Muscle layer of colon (tissue), 2 donors: ENCODE results near the gene NTRK1.

Experiments
- H3K27ac ChIP-seq: one replicate; pipeline ENCODE4 v1.7.0; 2013; ENCODE audit warnings: low read depth, mild to moderate bottlenecking, low read length, moderate library complexity
- H3K27me3 ChIP-seq, 2 donors: one replicate each; pipeline ENCODE4 v1.7.0; 2013; ENCODE audit warnings: low read length in 2 of 2, mild to moderate bottlenecking in 2 of 2; ENCODE audit not compliant: insufficient read depth in 2 of 2, control insufficient read depth in 1 of 2
- H3K36me3 ChIP-seq: one replicate; pipeline ENCODE4 v1.7.0; 2013; ENCODE audit warnings: mild to moderate bottlenecking, low read length; ENCODE audit not compliant: insufficient read depth
- H3K4me1 ChIP-seq: one replicate; pipeline ENCODE4 v1.7.0; 2013; ENCODE audit warnings: mild to moderate bottlenecking, low read length; ENCODE audit not compliant: insufficient read depth
- H3K4me3 ChIP-seq, 2 donors: one replicate each; pipeline ENCODE4 v1.7.0; 2013; ENCODE audit warnings: low read length in 2 of 2, low read depth in 1 of 2, mild to moderate bottlenecking in 1 of 2, moderate library complexity in 1 of 2
- H3K9ac ChIP-seq: one replicate; pipeline ENCODE4 v1.7.0; 2013; ENCODE audit warnings: low read length
- H3K9me3 ChIP-seq: one replicate; pipeline ENCODE4 v1.7.0; 2013; ENCODE audit warnings: mild to moderate bottlenecking, low read length
- donor health status: abdominal sarcoma.
- donor health status: Adenocarcinoma of cecum.

Gene NTRK1

DNA sequence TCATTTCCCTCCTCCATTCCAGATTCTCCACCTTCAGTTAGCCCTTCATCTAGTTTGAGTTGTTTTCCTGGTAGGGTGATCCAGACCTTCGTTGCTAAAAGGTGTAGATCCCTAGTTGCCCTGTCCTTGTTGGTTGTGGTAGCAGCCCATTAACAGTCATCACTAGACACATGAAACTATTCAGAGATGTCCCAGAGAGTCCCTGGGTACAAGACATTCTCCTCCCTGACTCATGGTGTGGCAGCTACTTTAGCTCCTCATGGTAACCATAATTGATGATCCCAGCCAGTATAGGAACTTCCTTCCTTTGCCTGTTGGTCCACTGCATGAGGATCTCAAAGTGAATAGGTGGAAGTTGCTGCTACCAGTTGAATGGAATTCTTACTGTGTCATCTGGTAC, 38.0 kb upstream of the NTRK1 start:
- H3K9ac ChIP-seq, result no peak overlapping the region
- H3K4me3 ChIP-seq, result no peak overlapping the region

DNA sequence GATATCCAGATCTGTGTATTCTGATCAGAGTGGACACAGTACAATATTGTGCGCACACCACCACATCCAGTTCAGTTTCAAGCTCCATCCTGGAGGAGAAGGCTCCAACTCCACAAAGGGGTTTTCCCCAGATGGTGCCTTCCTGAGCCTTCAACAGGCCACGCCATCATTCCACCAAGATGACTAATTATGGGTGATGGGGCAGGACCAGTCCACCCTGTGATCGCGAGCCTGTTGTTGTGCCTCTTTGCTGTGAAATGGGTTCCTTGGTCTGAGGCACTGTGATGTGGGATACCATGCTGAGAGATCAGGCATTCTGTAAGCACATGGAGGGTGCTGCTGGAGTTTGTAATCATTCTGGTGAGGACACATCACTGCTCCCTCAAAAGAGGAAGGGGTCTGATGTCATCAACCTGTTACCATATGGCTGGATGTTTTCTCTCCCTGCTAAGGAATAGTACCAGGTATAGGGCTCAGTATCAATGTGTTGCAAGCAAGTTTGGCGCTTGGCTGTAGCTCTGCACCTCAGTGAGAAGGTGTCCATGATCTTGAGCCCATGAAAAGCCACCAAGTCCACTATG, 37.4 kb upstream of the NTRK1 start:
- Histone ChIP-seq H3K36me3 (no peaks in the 10 kb centered on the region), H3K4me3 (no peak overlapping the region), H3K4me1 (no peaks in the 10 kb centered on the region), H3K9ac (no peak overlapping the region), H3K27ac (no peak overlapping the region), H3K9me3 (no peaks in the 10 kb centered on the region), H3K27me3 (no peaks in the 10 kb centered on the region)

More for the DNA sequence above, 38.0 kb upstream of the NTRK1 start:
- H3K4me1 ChIP-seq, result no peaks in the 10 kb centered on the region
- no peaks in the 10 kb centered on the region for H3K27me3 ChIP-seq
- H3K36me3 ChIP-seq, result no peaks in the 10 kb centered on the region
- H3K9me3 ChIP-seq, result no peaks in the 10 kb centered on the region
- no peak overlapping the region for H3K27ac ChIP-seq

DNA sequence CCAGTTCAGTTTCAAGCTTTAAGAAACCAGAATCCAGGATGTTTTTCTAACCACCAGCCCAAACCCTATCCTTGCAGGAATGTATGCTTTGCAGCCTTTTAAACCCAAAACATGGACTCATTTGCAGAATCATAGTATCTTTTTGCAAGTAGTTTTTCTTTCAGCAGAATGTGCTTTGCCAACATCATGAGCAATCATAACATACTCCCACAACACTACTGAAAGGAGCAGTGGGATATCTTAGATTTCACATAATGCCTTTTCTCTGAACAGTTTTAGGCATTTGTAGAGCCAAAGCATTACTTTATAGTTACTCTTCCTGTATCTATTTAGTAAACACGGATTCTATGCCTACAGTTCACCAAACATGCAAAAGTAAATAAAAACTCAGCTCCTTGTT, 34.0 kb upstream of the NTRK1 start:
- H3K9ac ChIP-seq, result no peak overlapping the region
- no peaks in the 10 kb centered on the region for H3K27me3 ChIP-seq
- H3K27ac ChIP-seq, result no peak overlapping the region
- H3K4me1 ChIP-seq, result no peaks in the 10 kb centered on the region
- no peaks in the 10 kb centered on the region for H3K9me3 ChIP-seq
- no peaks in the 10 kb centered on the region for H3K36me3 ChIP-seq
- H3K4me3 ChIP-seq, result no peak overlapping the region

- H3K4me3 ChIP-seq, result no peak overlapping the region
- H3K9ac ChIP-seq, result no peak overlapping the region
- no peaks in the 10 kb centered on the region for H3K4me1 ChIP-seq
- H3K27ac ChIP-seq, result no peak overlapping the region
- H3K9me3 ChIP-seq, result no peaks in the 10 kb centered on the region
- H3K27me3 ChIP-seq, result no peaks in the 10 kb centered on the region
- H3K36me3 ChIP-seq, result no peaks in the 10 kb centered on the region
Observed at GRCh38 chr1:156828400-156829124, 32.1 kb upstream of the NTRK1 start.

- H3K36me3 ChIP-seq, result no peaks in the 10 kb centered on the region
- no peaks in the 10 kb centered on the region for H3K27me3 ChIP-seq
Observed at GRCh38 chr1:156832434-156832833, 28.2 kb upstream of the NTRK1 start.

DNA sequence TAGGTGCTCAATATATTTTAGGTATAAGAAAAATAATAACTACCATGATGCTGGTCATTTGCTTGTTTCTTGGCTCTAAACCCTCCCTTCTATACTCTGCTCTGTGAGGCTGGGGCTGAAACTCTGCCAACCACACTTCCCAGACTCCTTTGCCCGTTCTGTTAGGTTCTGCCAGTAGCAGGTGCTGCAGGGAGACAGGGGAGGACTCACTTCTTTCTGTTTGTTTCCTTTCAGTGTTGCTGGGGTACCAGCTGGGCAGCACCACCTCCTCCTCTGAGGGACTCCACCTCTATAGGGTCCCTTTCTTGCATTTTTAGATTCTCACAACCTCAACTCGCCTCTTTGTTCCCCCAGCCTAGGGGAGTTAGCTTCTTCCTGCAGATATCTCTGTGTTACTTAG, 27.1 kb upstream of the NTRK1 start:
- Histone ChIP-seq H3K9ac (no peak overlapping the region), H3K4me1 (no peaks in the 10 kb centered on the region), H3K36me3 (no peaks in the 10 kb centered on the region), H3K27me3 (peaks cover 0 to 5% of the 10 kb centered on the region in 2 donors), H3K27ac (no peak overlapping the region), H3K4me3 (no peak overlapping the region), H3K9me3 (no peaks in the 10 kb centered on the region)

More at GRCh38 chr1:156832434-156832833, 28.2 kb upstream of the NTRK1 start:
- H3K9me3 ChIP-seq, result no peaks in the 10 kb centered on the region
- no peaks in the 10 kb centered on the region for H3K4me1 ChIP-seq
- H3K27ac ChIP-seq, result no peak overlapping the region
- no peak overlapping the region for H3K4me3 ChIP-seq
- no peak overlapping the region for H3K9ac ChIP-seq

DNA sequence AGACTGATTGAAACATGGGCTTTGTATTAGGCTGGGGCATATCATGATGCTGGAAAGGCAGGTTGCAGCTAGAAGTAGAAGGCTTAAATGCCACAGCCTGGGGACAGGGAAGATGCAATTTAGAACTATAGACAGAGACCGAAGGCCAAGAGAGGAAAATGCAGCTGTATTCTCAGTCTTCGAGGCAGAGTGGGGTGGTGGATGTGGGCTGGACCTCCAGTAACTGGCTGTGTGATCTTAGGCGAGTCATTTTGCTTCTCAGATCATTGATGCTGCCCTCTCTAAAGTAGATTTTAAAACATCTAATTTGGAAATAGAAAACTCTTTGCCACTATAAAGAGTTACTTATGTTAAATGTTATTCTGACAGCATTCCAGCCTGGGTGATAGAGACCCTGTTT, 26.3 kb upstream of the NTRK1 start:
- Histone ChIP-seq H3K27ac (no peak overlapping the region), H3K9me3 (no peaks in the 10 kb centered on the region), H3K4me1 (no peaks in the 10 kb centered on the region), H3K27me3 (peaks cover 0 to 12% of the 10 kb centered on the region in 2 donors), H3K9ac (no peak overlapping the region), H3K4me3 (no peak overlapping the region), H3K36me3 (no peaks in the 10 kb centered on the region)

- Histone ChIP-seq H3K9me3 (no peaks in the 10 kb centered on the region), H3K27ac (no peak overlapping the region), H3K27me3 (peaks cover 0 to 27% of the 10 kb centered on the region in 2 donors), H3K4me3 (no peak overlapping the region), H3K4me1 (no peaks in the 10 kb centered on the region), H3K9ac (no peak overlapping the region), H3K36me3 (no peaks in the 10 kb centered on the region)
Observed at GRCh38 chr1:156836041-156836654, 24.5 kb upstream of the NTRK1 start.

GRCh38 chr1:156836892-156837291, 23.8 kb upstream of the NTRK1 start:
- Histone ChIP-seq H3K36me3 (no peaks in the 10 kb centered on the region), H3K4me3 (no peak overlapping the region), H3K9ac (no peak overlapping the region), H3K4me1 (no peaks in the 10 kb centered on the region), H3K27ac (no peak overlapping the region), H3K9me3 (no peaks in the 10 kb centered on the region), H3K27me3 (peaks cover 0 to 29% of the 10 kb centered on the region in 2 donors)

GRCh38 chr1:156838972-156839371, 21.7 kb upstream of the NTRK1 start:
- H3K36me3 ChIP-seq, result no peaks in the 10 kb centered on the region
- H3K27me3 ChIP-seq, result peaks cover 0 to 43% of the 10 kb centered on the region in 2 donors
- no peak overlapping the region for H3K4me3 ChIP-seq
- H3K9me3 ChIP-seq, result no peaks in the 10 kb centered on the region
- no peaks in the 10 kb centered on the region for H3K4me1 ChIP-seq
- H3K9ac ChIP-seq, result no peak overlapping the region
- H3K27ac ChIP-seq, result no peak overlapping the region

DNA sequence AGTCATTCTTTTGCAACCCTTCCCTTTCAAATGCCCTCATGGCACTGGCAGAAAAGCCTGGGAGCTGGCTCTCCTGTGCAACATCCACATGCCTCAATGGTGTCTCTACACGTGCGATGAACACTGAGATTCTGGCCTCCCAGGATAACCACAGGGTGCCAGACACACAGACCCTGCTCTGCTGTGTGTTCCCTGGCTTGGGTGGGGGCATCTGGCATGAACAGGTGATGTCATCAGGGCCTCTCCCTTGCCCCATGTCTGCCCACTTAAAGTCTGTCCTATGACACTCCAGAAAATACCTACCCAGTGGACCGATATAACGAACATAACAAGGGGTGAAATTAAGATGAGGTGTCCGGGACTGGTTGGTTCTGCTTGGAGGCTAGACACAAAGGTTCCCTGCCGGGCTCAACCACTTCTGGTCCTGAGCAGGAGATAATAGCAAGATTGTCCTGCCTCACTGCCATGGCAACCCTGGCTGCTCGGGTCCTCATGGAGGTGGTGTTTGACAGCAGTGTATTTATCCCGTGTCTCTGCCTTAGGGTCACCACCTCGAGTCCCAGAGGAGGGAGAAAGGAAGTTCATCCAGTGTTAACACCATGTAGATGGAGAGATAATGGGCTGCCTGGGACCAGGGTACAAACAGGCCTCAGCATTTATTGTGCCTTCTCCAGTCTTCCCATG, 21.1 kb upstream of the NTRK1 start:
- Histone ChIP-seq H3K9ac (no peak overlapping the region), H3K27me3 (peaks cover 2 to 49% of the 10 kb centered on the region in 2 donors), H3K4me1 (no peaks in the 10 kb centered on the region), H3K36me3 (no peaks in the 10 kb centered on the region), H3K4me3 (no peak overlapping the region), H3K9me3 (no peaks in the 10 kb centered on the region), H3K27ac (no peak overlapping the region)
